LHCN-M2 (cell line): ENCODE results near the gene YTHDF1. TPM values are rescaled to one million over a fixed set of nuclear protein-coding genes. Genes with fewer than 3 reads are reported as not detected.
A peak's percentile ranks its signal among the peaks of the same experiment; 100 is the strongest.
"Not testable (repeated sequence)": the region's sequence is repeated elsewhere in the genome, so short reads cannot be mapped to it uniquely, and the experiment has no call there.

ENCODE experiments used
- DNase-seq: peaks from one replicate; pipeline ENCODE4 v3.0.0-alpha.2; 2012; ENCODE audit warnings: low read depth
- polyA plus RNA-seq: library from polyadenylated mRNA; unstranded; fragments of >200 nt; gene quantifications from one replicate; pipeline ENCODE4 v1.2.1, GENCODE V29; 2012; ENCODE audit warnings: missing spikeins
- total RNA-seq: library from RNA; depleted of rRNA; stranded (reverse); fragments of >200 nt; gene quantifications from 2 replicates; pipeline ENCODE4 v1.2.3, GENCODE V29; 2014; rRNA removed

The YTHDF1 gene
- total RNA-seq = 18.3 and 23.8 TPM in 2 replicates
- polyA plus RNA-seq = 18.8 TPM

DNA sequence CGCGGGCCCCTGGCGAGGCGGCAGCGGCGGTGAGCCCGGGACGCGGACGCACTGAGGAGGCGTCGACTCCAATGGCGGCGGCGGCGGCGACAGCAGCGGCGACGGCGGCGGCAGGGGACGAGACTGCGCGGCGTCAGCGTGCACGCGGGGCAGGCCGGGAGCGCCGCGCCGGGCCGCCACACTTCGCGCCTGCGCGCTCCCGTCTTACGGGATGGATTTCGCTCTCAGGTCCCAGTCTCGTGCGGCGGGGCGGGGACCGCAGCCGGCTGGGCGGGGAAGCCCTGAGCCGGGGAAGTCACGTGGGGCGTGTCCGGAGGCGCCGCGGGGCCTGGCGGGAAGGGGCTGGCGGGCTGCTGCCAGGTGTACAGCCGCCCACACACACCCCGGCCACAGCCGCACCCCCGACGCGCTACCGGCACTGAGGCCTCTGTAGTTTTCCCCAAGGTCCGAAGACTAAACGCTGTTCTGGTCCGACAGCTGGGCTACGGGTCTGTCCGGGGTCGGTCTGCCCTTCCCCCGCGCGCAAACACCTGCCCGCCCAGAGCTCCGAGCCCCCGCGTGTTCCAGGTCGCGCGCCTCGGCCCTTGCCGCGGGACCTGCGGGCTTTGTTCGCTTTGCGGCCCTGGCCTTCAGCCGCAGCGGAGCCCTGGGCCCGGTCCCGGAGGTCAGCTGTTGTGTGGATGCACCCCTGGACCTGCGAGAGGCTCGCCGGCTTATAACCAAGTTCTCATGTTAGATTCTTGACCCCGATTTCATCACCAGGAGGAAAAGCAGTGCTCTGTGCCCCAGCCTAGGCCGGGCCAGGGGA is at the start of gene YTHDF1:
Gene YTHDF1 (minus strand): TSS at position 91 of the 808 bp plus-strand sequence. CDS start 239 bp downstream, outside the sequence.
- DNase-seq = peak; percentile 90

DNA sequence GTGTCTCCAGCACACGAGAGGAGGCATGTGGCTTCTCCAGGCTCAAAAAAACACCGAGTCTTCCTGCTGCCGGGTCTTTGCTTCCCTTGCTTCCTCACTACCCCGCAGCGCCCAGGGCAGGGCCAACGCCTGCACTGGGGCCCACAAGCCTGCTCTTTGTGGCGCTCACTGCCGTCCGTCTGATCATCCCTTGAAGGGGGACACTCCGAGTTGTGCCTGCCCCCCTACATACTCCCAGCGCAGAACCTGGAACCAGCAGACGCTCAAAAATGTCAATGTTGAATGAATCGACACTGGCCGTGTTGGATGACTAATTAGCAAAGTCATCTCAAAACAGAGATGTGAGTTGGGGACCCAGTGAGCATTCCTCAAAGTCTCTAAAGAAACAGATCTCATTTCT is 48.6 kb upstream of the YTHDF1 start:
- no peak for DNase-seq

DNA sequence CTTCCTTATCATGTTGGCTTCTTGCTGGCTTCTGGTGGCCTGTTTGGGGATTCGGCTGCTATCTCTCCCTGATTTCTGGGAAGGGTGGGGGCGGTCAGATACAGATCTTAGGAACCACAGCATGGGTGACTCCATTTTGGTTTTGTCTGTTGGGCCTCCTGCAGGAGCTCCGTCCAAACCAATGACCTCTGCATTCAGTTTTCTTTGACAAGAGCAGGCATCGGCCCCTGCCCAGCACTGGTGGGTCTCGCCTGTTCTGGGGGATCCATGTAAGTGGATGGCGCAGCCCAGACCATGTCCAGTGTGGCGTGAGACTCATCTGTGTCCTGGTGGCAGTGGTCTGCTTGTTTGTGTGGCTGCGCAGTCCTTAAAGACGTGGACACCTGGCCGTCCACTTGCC is 48.1 kb upstream of the YTHDF1 start:
- DNase-seq = no peak

DNA sequence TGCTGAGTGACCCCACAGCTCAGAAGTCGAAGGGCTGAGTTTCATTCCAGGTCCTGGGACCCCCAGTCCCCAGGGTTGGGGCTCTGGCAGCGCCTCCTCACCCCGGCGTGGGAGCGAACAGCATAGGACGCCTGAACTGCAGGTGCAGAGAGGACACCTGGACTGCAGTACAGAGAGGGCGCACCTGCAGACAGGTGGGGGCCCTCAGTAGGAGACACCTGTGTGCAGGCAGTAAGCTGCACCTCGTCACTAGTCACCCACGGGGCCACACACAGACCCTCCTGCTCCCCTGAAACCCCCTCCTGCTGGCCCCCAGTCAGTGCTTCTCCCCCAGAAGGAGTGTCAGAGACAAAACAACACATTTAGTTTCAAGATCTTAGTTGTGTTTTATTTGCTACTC is 46.9 kb upstream of the YTHDF1 start:
- no peak for DNase-seq

DNA sequence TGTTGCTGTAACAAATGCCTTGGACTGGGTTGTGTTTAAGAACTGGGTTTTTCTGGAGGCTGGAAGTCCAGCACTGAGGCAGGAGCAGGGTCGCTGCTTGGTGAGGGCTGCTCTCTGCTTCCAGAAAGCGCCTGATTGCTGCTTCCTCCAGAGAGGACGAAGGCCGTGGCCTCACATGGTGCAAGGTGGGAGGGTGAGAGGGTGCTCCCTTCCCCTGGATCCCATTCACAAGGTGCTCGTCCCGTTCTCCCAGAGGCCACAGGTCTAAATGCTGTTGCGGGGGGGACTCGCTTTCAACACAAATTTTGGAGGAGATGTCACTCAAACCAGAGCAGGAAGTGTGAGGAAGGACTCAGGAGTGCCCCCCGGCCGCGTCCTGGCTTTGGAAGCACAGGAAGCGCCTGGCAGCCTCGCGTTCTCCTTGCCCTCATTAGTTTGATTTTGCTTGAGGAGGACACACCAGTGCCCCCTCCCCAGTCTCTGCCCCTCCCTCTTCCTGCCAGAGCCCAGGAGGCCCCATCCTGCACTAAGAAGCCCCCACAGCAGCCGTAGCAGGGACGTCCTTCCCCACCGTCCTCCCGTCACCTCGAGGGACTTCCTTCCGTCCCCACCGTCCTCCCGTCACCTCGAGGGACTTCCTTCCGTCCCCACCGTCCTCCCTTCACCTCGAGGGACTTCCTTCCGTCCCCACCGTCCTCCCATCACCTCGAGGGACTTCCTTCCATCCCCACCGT is 46.0 kb upstream of the YTHDF1 start:
- no peak for DNase-seq

DNA sequence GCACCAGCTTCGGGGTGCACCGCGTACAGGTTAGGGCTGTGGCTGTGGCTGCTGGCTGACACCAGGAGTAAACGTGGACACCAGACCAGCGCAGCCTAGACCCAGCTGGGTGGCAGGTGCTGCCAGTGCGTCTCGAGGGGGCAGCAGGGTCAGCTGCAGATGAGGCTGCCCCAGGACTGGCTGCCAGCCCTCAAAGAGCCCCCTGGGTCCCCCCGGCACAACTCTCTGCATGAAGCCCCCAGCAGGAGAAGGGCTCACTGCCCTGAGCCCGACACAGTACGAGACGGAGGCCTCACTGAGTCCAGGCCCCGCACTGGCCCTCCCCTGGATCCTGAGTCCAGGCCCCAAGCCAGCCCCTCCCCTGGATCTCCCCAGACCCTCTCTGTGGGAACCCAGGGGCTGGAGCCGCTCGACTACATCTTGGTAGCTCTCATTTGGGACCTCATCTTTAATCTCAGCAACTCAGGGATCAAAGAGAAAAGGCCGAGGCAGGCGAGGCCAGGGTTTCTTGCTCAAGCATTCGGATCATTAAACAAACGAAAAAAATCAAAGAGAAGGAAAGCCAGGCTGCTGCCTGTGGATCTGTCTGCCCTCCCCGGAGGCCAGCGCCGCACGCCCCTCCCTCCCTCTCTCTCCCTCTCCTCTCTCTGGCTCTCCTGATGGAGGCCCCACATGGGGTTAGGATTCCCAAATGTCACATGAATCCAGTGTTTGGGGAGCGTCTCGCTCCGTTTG is 45.3 kb upstream of the YTHDF1 start:
- no peak for DNase-seq

DNA sequence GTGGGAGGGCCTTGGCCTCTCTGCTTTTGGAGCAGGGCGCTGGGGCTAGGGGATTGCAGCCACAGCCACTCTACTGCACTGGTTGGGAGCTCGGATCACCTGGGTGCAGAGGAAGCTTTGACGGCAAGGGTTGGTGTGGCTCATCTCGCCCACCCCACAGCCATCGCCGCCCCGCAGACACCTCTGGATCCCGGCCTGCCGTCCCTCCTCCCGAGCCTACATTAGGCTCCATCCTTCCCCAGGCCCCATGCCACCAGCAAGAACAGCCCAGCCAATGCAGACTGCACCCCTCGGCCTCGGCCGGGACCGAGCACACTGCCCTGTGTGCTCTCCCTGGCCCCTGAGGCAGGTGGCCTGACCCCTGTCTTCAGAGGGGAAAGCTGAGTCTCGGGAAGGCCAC is 44.6 kb upstream of the YTHDF1 start:
- no peak for DNase-seq

DNA sequence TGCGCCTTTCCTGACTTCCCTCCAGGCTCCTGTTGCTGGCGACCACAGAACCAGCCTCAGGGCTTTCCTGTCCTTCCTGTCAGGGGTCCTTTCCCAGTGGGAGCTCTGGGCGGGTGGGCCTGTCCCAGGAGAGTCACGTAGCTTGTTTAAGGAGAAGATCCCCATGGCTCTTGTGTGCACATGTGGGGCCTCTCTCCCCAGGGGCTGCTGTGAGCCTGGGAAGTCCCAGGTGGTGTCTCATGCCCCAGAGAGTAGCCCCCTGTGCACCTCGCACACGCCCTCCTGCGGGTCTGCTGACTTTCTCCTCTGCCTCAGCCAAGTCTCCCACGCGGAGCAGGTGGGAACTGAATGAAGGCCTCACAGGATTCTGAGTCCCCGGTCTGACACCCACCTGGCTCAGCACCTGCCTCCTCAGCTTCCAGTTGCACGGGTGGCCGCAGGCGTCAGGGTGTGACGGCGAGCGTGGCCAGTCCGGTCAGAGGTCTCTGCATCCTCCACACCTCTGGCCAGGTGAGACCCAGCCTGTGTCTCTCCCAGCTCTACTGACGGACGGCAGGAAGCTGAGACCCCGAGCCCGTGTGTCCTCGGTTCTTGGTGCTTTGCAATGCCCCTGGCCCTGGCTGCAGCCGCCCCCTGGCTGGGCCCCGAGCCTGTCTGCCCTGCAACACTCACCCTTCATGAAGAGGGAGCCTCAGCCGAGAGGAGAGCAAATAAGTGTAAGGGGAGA is 44.0 kb upstream of the YTHDF1 start:
- no peak for DNase-seq

DNA sequence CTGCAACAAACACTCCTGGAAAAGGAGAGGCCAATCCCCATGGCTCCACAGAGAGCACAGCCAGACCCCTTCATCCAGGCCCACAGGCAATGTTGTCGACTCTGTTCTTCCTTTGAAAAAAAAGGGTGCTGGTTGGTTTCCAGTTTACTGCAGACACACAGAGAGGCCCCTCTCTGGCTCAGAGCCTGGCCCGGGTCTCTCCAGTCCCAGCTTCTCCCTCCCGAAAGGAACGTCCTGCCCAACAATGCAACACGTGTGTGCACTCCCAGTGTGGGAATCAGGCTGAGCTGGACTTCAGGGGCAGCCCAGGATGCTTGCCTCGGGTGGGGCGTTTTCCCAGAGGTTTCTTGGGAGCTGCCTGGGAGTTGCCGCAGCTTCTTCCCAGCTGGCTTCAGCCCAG is 42.9 kb upstream of the YTHDF1 start:
- no peak for DNase-seq

DNA sequence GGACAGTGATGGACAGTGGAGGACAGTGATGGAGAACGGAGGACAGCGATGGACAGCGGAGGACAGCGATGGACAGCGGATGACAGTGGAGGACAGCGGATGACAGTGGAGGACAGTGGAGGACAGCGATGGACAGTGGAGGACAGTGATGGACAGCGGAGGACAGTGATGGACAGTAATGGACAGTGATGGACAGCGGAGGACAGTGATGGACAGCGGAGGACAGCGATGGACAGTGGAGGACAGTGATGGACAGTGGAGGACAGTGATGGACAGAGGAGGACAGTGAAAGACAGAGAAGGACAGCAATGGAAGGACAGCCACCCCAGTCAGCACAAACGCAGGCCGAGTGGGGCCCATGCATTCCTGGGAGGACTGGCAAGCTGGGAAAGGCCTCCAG is 41.7 kb upstream of the YTHDF1 start:
- DNase-seq = no peak

DNA sequence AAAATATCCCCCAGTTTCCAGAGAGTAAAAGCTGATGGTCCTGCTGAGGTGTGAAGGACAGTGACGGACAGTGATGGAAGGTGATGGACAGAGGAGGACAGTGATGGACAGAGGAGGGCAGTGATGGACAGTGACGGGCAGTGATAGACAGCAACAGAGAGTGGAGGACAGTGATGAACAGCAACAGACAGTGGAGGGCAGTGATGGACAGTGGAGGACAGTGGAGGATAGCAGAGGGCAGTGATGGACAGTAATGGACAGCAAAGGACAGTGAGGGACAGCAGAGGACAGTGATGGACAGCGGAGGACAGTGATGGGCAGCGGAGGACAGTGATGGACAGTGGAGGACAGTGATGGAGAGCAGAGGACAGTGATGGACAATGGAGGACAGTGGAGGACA is 41.0 kb upstream of the YTHDF1 start:
- DNase-seq = no peak

DNA sequence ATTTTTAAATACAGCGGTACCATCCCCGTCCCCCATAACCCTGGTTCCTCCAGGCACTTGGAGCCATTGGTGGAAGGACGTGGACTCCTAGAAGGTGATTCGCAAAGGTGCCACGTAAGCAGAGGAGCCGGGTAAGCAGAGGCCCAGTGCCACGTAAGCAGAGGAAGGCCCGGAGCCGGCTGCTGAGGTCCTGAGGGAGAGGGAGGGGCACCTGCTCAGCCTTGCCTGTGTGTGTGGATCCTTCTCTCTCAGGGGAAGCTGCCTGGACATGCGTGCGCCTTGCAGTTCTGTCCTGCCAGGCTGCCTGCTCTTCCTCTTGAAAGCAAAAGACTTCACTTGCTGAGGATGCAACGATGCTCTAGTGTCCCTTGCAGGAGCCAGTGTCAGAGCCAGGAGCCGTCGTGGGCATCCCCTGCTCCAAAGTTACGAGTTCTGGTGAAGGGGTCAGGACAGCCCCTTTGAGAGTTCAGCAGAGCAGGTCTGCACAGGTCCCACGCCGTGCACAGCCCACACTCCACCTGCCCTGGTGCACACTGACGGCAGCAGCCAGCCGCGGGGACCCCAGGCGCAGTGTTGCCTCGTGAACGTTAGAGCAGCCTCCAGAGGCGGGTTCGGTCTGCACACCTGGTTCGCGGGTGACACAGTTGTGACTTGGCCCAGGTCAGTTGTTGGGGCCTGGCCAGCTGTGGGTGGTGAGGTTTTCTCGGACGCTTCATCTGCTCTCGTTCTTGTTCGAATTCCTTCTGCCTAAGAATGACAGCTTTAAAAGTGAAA is 40.2 kb upstream of the YTHDF1 start:
- DNase-seq = no peak

DNA sequence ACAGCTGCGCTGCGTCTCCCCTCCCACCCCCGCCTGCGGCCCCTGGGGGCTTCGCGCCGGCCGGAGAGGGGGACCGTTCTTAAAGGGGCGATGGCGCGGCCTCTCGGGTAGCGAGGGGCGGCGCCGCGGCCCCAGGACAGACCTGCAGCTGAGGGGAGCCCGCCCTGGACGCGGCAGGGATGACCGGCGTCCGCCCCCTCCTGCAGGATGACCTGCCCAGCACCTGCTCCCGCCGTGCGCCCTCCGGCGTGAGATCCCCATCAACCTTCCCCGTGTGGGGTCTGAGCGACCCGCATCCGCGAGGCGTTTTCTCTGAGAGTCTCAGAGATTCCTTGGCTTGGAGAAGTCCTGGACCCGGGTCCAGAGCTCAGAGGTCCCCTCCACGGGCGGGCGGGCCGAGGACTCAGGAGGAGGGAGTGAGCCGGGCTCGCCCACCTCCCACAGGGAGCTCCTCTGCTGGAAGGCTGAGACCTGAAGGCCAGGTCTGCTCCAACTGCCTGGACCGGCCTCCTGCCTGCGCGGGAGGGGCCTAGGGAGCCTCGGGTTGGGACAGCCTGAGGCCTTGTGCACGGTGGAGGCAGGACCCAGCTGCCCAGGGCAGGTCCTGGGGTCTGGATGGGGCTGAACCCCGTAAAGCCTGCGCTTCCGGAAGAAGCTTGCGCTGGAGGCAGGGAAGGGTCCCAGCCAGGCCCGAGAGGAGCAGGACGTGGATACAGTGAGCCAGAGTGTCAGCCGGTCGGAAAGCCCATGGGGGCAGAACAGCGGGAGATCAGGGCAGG is 38.9 kb upstream of the YTHDF1 start:
- no peak for DNase-seq

DNA sequence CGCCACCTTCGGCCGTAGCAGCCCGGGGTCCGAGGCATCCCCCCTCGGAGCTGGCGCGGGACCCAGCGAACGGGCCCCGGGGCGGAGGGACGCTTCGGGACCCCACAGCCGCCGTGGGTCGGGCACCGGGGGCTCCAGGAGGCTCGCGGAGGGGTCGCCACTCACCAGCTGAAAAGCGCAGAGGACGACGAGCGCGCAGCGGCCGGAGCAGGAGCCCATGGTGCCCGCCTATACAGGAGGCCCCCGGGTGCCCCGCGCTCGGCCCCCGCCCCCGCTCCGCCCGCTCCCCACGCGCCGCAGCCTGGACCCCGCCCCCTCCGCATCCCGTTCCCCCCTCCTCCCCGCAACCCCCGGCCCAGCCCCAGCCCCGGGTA is 38.3 kb upstream of the YTHDF1 start, which contains the start of gene NKAIN4:
Gene NKAIN4 (minus strand): TSS at position 232 of the 374 bp plus-strand sequence. CDS start 13 bp downstream, at position 219.
- no peak for DNase-seq

DNA sequence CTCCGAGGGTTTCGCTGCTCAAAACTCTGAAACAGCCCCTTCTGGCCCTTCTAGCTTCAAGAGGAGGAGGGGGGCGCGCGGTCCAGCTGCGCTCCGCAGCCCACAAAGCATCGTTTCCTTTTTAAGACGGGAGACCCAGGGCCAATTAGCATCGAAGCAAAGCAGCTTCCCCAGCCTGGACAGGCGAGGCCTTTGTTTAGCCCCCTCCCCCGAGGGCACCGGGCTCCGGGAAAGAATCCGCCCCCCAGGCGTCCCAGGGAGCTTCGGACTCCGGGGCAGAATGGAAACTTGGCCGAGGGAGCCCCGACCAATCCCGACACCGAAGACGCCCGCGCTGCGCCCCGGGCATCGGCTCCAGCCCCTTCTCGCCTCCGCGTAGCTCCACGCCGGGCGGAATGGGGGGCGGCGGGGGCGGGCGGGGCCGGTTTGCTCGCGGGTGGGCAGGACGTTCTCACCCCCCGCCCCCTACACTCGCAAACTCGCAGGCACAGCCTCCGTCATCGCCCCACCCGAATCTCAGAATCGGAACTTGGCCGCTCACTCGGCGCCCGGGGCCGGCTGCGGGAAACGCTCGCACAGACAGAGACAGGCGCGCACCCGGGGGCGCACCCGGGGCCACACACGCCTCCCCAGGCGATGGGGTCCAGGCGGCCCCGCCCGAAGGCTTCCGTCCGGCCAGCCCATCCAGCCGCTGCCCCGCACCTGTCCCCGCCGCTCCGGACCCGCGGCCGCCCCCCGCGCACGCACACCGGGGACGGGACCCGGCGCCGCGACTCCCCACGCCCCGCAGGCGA is 37.7 kb upstream of the YTHDF1 start:
- no peak for DNase-seq

DNA sequence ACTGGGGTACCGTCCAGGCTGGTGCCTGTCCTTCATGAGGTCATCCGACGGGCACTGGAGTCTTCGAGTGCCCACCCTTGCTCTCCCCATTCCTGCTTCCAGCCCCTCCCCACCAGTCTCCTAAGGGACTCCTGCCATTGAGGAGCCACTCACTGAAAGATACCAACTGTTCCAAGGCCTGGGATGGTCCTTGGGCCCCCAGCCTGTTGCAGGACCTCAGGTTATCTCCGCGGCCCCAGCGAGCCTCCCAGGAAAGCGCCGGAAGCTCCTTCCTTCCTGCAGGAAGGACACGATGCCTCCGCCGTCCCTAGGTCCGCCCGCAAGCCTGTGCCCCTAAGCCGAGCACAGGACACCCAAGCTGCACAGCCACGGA is 37.1 kb upstream of the YTHDF1 start:
- DNase-seq = no peak

DNA sequence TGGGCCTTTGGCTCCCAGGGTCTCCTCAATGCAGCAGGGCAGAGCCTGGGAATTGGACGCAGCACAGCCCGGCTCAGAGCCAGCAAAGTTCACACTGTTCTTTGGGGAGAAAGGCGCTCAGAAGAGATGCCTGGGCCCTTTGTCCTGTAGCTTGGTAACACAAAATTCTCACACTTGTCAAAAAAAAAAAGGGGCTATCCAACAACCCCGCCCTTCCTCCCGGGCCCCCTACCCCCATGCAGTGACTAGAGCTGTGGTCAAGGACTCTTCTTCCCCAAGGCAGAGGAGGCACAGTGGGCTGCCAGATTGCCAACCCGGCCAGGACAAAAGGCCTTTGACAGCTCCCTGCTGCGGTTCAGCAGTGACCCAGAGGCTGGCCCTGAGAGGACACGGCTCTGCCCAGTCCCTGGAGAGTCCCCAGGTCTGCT is 36.4 kb upstream of the YTHDF1 start:
- no peak for DNase-seq

DNA sequence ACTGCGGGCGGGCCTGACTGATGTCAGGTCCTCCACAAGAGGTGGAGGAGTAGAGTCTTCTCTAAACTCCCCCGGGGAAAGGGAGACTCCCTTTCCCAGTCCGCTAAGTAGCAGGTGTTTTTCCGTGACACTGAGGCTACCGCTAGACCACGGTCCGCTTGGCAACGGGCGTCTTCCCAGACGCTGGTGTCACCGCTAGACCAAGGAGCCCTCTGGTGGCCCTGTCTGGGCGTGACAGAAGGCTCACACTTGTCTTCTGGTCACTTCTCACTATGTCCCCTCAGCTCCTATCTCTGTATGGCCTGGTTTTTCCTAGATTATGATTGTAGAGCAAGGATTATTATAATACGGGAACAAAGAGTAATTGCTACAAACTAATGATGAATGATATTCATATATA is 35.4 kb upstream of the YTHDF1 start:
- not testable (repeated sequence) for DNase-seq

DNA sequence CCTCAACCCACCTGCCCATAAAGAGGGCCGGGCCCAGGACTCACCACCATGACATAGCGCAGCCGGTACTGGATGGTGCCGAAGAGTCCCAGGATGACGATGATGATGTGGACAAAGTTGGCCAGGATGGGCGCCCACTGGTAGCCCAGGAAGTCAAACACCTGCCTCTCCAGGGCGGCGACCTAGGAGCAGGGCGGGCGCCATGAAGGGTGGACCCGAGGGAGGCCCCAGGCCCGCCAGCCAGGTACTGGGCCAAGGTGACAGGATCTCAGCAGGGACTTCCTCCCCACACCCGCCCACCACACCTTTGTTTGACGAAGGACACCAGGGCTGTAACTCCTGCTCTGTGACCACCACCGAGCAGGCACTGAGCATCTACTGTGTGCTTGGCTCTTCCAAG is 34.0 kb upstream of the YTHDF1 start:
- DNase-seq = no peak
